Kasumi-1 (cell line): ENCODE results near the gene ZBTB20.

Experiments
- DNase-seq, 2 experiments: peaks; one replicate each; lab custom pipeline; 2025; lab: John Stamatoyannopoulos, UW

Gene ZBTB20

DNA sequence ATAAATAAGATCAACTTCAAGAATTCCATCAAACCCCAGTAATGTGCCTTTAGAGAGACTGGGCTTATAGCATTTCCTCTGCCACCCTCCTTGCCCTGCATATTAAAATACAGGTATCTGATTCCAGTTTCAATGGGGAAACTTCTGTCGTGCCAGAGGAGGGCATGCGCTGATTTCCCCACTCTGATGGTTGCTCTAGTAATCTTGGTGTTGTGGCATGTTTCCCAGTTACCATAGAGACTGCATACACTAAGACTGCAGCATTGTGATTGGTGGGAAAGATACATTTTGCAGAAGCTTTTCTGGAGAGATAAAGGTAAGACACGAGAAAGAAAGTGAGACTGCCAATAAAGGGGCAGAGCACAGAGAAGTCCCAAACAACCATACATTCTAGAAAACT lies 627.7 kb downstream of the ZBTB20 start:
- DNase-seq, result no peak

GRCh38 chr3:114518206-114518808 lies 628.8 kb downstream of the ZBTB20 start:
- no peak for DNase-seq

- no peak for DNase-seq
Measured at GRCh38 chr3:114510201-114510600, 636.9 kb downstream of the ZBTB20 start.

DNA sequence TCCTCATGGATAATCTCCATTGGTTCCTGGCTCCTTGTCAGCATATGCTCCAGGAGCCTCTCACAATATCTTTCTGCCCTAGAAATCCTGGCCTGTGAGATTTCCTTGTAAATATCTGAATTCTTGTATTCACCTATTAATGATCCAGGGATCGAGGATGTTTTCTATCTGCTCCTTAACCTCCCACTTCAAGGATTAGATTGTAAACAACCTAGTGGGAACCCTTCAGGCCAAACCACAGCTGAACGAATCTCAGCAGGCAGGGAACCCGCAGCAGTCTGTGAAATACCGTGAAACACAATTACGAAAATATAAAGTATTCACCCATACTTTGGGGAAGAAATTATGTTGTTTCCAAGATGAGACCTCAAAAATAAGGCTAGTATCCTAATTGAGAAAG lies 637.3 kb downstream of the ZBTB20 start:
- DNase-seq, result no peak

- DNase-seq, result no peak
Measured at GRCh38 chr3:114508976-114509375, 638.1 kb downstream of the ZBTB20 start.

GRCh38 chr3:114508208-114508607 lies 638.9 kb downstream of the ZBTB20 start:
- DNase-seq, result no peak

- DNase-seq, result no peak
Measured at GRCh38 chr3:114506591-114507300, 640.3 kb downstream of the ZBTB20 start.

DNA sequence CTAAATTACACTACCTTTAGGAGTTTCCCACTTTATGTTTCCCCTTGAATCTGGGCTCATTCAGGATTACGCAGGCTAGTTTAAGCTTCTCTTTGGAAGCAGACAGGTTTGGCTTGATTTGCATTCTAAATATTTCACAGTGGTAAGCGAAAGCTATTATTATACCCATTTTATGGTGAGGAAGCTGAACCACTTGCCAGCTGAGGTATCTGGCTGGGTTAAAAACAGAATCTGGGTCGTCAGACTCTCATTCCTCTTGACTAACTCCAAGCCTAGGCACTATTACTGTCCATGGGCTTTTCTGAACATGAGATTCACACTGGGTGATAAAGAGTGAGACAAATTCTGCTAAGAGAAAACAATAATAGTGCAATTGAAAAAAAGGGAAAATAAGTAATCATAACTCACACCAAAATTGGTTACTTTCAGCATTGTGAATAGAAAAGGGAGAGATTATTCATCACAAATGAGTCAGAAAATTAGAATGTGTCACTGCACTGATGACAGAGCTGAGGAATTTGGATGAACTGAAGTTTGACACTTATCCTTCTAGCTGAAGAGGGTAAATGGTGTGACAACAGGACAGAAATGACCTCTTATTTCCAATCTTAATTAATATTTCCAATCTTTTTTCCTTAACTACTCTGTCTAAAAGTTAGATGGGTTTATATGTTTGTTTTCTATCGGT lies 642.0 kb downstream of the ZBTB20 start:
- DNase-seq, result no peak

DNA sequence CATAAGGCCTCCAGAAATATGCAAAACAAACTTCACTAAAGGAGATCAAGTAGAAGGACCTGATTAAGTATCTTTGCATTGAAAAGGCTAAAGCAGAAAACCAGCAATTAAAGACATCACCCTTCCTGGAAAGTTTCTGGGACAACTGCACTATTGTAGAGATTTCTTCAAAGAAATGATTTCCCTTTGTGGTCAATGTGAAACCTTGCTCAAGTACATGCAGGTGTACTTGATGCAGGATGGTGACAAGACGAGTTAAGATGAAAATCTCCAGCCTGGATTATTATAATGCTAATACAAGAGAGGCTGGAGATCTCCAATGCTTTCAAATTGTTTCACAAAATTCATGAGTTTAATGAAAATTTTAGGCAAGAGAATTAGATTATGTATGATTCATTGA lies 644.9 kb downstream of the ZBTB20 start:
- no peak for DNase-seq

DNA sequence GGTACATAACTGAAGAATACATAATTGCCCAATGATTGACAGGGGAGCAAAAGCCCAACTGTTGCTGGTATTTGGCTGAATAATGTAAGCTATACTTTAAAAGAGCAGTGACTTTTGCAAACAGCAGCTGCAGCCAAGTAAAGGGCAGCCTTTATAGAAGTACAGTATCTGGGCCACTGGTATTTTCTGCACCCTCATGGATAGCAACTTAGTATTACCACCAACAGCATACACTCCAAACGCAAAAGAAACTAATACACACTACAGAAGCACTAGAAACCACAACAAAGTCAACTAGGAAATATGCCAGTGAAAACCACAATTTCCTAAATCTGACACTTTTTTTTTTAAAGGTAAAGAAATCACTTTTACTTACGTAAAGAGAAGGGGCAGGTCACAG lies 647.1 kb downstream of the ZBTB20 start:
- peak; percentile 10 to 15 for DNase-seq

DNA sequence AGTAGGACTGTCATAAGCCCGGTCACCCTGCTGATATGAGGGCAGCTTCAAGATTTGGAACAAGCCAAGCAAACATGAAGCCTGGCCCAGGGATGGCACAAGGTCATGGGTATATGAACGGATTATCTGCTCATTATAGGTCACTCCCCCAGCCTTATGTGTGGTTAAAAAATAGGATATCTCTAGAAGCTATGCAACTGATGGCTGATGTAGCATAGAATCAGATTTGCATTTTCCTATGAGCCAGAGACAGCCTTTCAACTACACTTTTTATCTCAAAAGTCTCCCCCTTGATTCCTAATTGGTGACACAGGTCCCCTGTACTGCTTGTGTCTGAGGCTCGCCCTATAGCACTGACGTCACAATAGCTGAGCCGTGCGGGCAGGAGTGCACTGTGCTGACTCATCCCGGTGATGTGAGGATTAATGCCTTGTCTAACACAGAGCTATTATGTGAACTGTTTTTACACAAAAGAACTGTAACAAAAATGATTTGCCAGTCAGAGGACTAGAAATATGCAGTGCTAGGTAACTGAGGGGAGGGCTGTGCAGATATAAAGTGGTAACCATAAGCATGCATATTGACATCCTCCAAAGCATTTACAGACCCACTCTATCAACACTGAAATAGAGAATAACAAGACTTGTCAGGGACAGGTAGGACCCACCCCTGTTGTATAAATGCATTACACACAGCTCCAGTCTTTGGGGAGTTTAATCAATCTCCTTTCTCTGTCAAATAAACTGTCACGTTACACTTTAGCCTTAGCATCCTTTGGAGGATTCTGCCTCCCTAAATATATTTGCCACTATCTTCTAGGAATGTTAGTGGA lies 648.3 kb downstream of the ZBTB20 start:
- no peak for DNase-seq

GRCh38 chr3:114496874-114497273 lies 650.2 kb downstream of the ZBTB20 start:
- no peak for DNase-seq

- no peak for DNase-seq
Measured at GRCh38 chr3:114496466-114496865, 650.6 kb downstream of the ZBTB20 start.

DNA sequence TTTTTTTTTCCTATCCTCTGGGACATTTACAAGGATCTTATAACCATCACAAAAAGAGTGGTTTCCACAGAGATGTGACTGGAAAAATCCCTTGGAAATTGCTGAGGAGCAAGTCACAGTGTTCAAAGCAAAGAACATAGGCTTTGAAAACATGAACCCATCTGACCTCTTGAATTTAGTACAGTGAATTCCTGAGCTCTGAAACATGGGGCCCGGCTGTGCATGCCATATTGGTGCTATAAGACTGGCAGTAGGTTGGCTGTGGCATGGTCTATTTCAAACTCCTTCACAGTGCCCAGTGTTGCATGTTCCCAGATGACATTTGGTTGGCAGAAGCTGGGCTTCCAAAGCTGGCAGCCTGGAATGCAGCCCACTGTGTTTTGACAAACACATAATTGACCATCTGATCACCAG lies 651.1 kb downstream of the ZBTB20 start:
- DNase-seq, result no peak

DNA sequence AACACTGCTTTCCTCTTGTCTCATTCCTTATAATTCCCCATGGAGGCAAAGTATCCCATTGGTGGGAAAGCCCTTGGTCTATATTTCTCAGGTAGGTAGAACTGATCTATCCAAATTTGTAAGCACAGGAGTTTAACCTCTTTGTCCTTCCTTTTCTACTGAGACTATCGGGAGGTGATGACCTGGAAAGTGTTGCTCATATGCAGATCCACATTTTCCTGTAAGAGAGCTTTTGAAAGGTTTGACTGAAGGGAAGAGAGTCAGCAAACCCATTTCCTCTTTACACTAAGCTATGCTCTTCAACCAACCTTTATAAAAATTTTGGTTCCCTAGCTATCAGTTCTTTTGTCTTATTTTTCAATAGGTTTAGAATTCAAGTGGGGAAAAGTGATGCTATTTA lies 652.6 kb downstream of the ZBTB20 start:
- no peak for DNase-seq

DNA sequence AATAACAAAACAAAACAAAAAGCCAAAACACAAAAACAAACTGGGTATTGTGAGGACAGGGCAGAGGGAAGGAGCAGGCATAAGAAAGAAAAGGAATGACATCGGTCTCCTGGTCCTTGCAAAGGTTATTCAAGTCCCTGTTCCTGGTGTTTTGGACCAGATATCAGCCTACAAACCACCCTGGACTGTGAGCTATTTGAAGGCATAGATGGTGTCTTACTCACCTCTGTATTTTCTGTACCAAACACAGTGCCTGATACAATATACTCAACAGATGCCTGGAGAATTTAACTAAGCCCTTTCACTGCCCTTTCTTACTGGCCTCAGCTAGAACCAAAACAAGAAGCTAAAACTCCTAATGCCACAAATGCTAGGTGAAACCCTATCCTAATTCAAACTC lies 656.3 kb downstream of the ZBTB20 start:
- DNase-seq, result no peak

GRCh38 chr3:114487502-114487901 lies 659.6 kb downstream of the ZBTB20 start:
- DNase-seq, result no peak

DNA sequence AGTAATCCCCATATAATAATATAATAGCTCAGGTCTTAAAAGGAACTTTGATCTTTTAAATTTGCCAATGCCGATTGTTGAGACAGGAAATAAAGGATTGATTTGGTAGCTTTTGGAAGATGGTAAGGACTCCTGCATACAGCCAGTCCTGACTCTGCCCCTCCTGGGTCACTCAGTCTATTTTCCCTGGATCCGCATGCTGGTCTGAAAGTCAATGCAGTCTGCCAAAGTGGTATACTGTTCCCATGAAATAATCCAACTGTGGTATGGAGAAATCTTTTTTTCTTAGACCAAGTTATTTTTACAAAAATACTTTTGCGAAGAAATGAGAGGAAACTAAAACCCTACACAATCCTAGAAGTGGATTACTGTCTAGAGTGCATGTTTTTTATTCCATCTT lies 662.2 kb downstream of the ZBTB20 start:
- no peak for DNase-seq

DNA sequence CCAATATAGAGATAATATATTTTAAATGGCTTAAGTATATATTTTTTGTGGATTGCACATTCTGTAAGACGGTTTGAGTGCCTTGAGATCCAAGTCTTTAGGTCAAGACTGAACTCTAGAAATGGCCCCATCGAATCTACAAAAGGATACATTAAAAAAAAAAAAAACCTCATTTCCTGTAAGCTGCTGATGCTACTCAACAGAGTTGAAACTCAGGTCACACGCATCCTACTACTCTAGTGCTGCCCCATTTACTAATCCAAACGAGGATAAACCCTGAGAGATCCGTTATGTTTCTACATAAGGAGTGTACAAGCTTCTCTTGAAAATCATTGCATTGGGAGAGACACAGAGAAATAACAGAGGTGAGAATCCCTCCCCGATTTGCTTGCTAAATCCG lies 666.0 kb downstream of the ZBTB20 start:
- DNase-seq, result no peak

- no peak for DNase-seq
Measured at GRCh38 chr3:114480442-114480841, 666.6 kb downstream of the ZBTB20 start.

GRCh38 chr3:114478801-114479200 lies 668.3 kb downstream of the ZBTB20 start:
- no peak for DNase-seq

DNA sequence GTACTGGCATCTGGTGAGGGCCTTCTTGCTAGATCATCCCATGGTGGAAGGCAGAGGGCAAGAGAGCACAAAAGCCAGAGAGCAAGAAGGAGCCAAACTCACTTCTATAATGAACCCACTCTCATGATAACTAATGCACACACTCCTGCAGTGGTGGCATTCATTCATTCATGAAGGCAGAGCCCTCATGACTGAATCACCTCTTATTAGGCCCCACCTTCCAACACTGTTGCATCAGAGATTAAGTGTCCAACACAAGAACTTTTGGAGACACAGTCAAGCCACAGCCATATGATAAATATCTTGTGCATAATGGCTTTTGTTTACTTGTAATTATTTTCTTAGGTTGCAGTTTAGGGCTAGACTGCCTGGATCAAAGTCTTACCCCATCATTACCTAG lies 670.6 kb downstream of the ZBTB20 start:
- DNase-seq, result no peak

- DNase-seq, result no peak
Measured at GRCh38 chr3:114471478-114471877, 675.6 kb downstream of the ZBTB20 start.
